ENCODE data around the gene LMX1A. TPM values are rescaled to one million over a fixed set of nuclear protein-coding genes. Genes with fewer than 3 reads are reported as not detected.

Gene LMX1A
- polyA plus RNA-seq, 3 donors, result not detected

- TF ChIP-seq CTCF (IDR thresholded peaks at IDR 0.05), result no peak
- no peak overlapping the region for H3K4me2 ChIP-seq (replicated peaks; ENCODE audit: extremely low read depth, low read length, poor library complexity, severe bottlenecking)
Measured at GRCh38 chr1:165226326-165226725, 130.2 kb downstream of the LMX1A start.

GRCh38 chr1:165225650-165226049 lies 130.9 kb downstream of the LMX1A start:
- no peak for DNase-seq
- H3K36me3 Mint-ChIP-seq, result no peaks in the 10 kb centered on the region
- H3K27ac Mint-ChIP-seq, result no peak overlapping the region
- no peaks in the 10 kb centered on the region for H4K20me1 ChIP-seq (ENCODE audit: insufficient read depth, low read length)
- H3K27me3 ChIP-seq (ENCODE audit: control insufficient read depth in 2 of 2, insufficient read depth in 2 of 2, low read length in 2 of 2), result no peaks in the 10 kb centered on the region
- H3K9me3 Mint-ChIP-seq, result no peaks in the 10 kb centered on the region
- no peak for TF ChIP-seq CTCF (IDR thresholded peaks at IDR 0.05)
- H3K4me1 ChIP-seq (ENCODE audit: control insufficient read depth in 1 of 2, insufficient read depth in 2 of 2, low read length in 2 of 2), result no peaks in the 10 kb centered on the region
- no CpG with 5 or more reads among the region's 1 CpG for WGBS (ENCODE audit: insufficient coverage)
- no peaks in the 10 kb centered on the region for H3K79me2 ChIP-seq (ENCODE audit: insufficient read depth, low read length)
- peaks cover 0 to 6% (median 3%) of the 10 kb centered on the region in 3 donors for H3K27me3 Mint-ChIP-seq (ENCODE audit: low read depth in 3 of 3)
- no peak overlapping the region for H2AFZ ChIP-seq (ENCODE audit: insufficient read depth, low read depth, low read length, poor library complexity, severe bottlenecking)
- no peaks in the 10 kb centered on the region for H3K4me1 Mint-ChIP-seq
- H3K4me2 ChIP-seq (replicated peaks; ENCODE audit: extremely low read depth, low read length, poor library complexity, severe bottlenecking), result no peak overlapping the region
- H3K9me3 ChIP-seq (replicated peaks in 1 of 2; ENCODE audit: control insufficient read depth in 1 of 2, insufficient read depth in 1 of 2, low read length in 2 of 2), result no peaks in the 10 kb centered on the region
- no peak overlapping the region for H3K27ac ChIP-seq (ENCODE audit: low read depth in 1 of 2, low read length in 2 of 2)
- no peaks in the 10 kb centered on the region for H3K36me3 ChIP-seq (replicated peaks in 1 of 2; ENCODE audit: control insufficient read depth in 1 of 2, insufficient read depth in 2 of 2, low read length in 2 of 2)
- no peak overlapping the region for H3K4me3 ChIP-seq (replicated peaks in 1 of 3; ENCODE audit: low read depth in 2 of 3, low read length in 3 of 3)
- intact Hi-C loops (cut with micrococcal nuclease), result no loop called here
- H3K9ac ChIP-seq (ENCODE audit: insufficient read depth, low read length, poor library complexity, severe bottlenecking), result no peak overlapping the region
- no peak overlapping the region for H3K4me3 Mint-ChIP-seq

More at GRCh38 chr1:165226326-165226725, 130.2 kb downstream of the LMX1A start:
- H3K9ac ChIP-seq (ENCODE audit: insufficient read depth, low read length, poor library complexity, severe bottlenecking), result no peak overlapping the region
- no peaks in the 10 kb centered on the region for H3K27me3 ChIP-seq (ENCODE audit: control insufficient read depth in 2 of 2, insufficient read depth in 2 of 2, low read length in 2 of 2)
- WGBS (ENCODE audit: insufficient coverage), result 80% methylated on average over 1 of the region's 2 CpGs
- H3K27ac ChIP-seq (ENCODE audit: low read depth in 1 of 2, low read length in 2 of 2), result no peak overlapping the region
- Mint-ChIP-seq H3K27ac (no peak overlapping the region), H3K4me1 (no peaks in the 10 kb centered on the region), H3K36me3 (no peaks in the 10 kb centered on the region), H3K27me3 (ENCODE audit: low read depth in 3 of 3) (peaks cover 0 to 6% (median 3%) of the 10 kb centered on the region in 3 donors), H3K4me3 (no peak overlapping the region), H3K9me3 (no peaks in the 10 kb centered on the region)
- no peaks in the 10 kb centered on the region for H4K20me1 ChIP-seq (ENCODE audit: insufficient read depth, low read length)
- no peak for DNase-seq
- no peaks in the 10 kb centered on the region for H3K4me1 ChIP-seq (ENCODE audit: control insufficient read depth in 1 of 2, insufficient read depth in 2 of 2, low read length in 2 of 2)
- H3K36me3 ChIP-seq (replicated peaks in 1 of 2; ENCODE audit: control insufficient read depth in 1 of 2, insufficient read depth in 2 of 2, low read length in 2 of 2), result no peaks in the 10 kb centered on the region
- intact Hi-C loops (cut with micrococcal nuclease), result no loop called here
- H2AFZ ChIP-seq (ENCODE audit: insufficient read depth, low read depth, low read length, poor library complexity, severe bottlenecking), result no peak overlapping the region
- no peaks in the 10 kb centered on the region for H3K9me3 ChIP-seq (replicated peaks in 1 of 2; ENCODE audit: control insufficient read depth in 1 of 2, insufficient read depth in 1 of 2, low read length in 2 of 2)
- no peaks in the 10 kb centered on the region for H3K79me2 ChIP-seq (ENCODE audit: insufficient read depth, low read length)
- no peak overlapping the region for H3K4me3 ChIP-seq (replicated peaks in 1 of 3; ENCODE audit: low read depth in 2 of 3, low read length in 3 of 3)
